Measurements from ENCODE around the gene TRRAP.

GRCh38 chr7:98870807-98871491, 7.4 kb upstream of the TRRAP start:
- TF ChIP-seq POLR2A (IDR thresholded peaks at IDR 0.05) = no peak
- no peak for TF ChIP-seq CTCF (IDR thresholded peaks at IDR 0.05)
- no peak for TF ChIP-seq EP300 (IDR thresholded peaks at IDR 0.05)
